K562 (cell line): Measurements from ENCODE around the gene TMEM143. TPM values are rescaled to one million over a fixed set of nuclear protein-coding genes. Genes with fewer than 3 reads are reported as not detected.
A peak's percentile ranks its signal among the peaks of the same experiment; 100 is the strongest.

Experiments used
- ADNP ChIP-seq: fragments of 200-800 bp; sonication (Bioruptor generic); IDR thresholded peaks from 2 replicates; pipeline ENCODE4 v1.6.1; 2016; ENCODE audit warnings: missing genetic modification characterization, missing compliant biosample characterization
- CHD2 ChIP-seq: IDR thresholded peaks from 2 replicates; pipeline ENCODE4 v1.6.1; 2011; ENCODE audit warnings: low read depth, low read length
- KAT7 ChIP-seq: sonication (generic); formaldehyde crosslinking; IDR thresholded peaks from 2 replicates; pipeline ENCODE4 v1.8.0; 2022; ENCODE audit warnings: missing genetic modification reagents, mild to moderate bottlenecking, borderline replicate concordance
- LEF1 ChIP-seq: fragments of 450-650 bp; IDR thresholded peaks from 2 replicates; pipeline ENCODE4 v1.6.1; 2016; ENCODE audit warnings: mild to moderate bottlenecking
- MEF2A ChIP-seq: IDR thresholded peaks from 2 replicates; pipeline ENCODE4 v1.6.1; 2011; ENCODE audit warnings: low read depth, mild to moderate bottlenecking, low read length, moderate library complexity; ENCODE audit not compliant: control insufficient read depth
- POLR2G ChIP-seq: fragments of 200-400 bp; formaldehyde crosslinking; IDR thresholded peaks from 2 replicates; pipeline ENCODE4 v1.6.1; 2017; ENCODE audit warnings: low read depth, mild to moderate bottlenecking, antibody characterized with exemption, low read length, moderate library complexity
- PPARD ChIP-seq: fragments of 250-450 bp; sonication (Bioruptor Pico); IDR thresholded peaks from 2 replicates; pipeline ENCODE4 v1.8.0; 2022; ENCODE audit warnings: inconsistent platforms, mild to moderate bottlenecking, moderate library complexity
- RERE ChIP-seq: sonication (generic); formaldehyde crosslinking; IDR thresholded peaks from 2 replicates; pipeline ENCODE4 v1.8.0; 2023; ENCODE audit warnings: missing genetic modification reagents, mild to moderate bottlenecking, borderline replicate concordance
- RHOXF2B ChIP-seq: fragments of 250-450 bp; sonication (Bioruptor Pico); conservative IDR thresholded peaks from 2 replicates; pipeline ENCODE4 v1.5.1; 2021
- SIN3A ChIP-seq, 2 experiments: fragments of 150-350 bp in 1 of 2; IDR thresholded peaks; 2 replicates each; pipeline ENCODE4 v1.6.1; 2011 to 2016; ENCODE audit warnings: borderline replicate concordance in 2 of 2, low read depth in 2 of 2, low read length in 2 of 2, mild to moderate bottlenecking in 2 of 2, moderate library complexity in 2 of 2; ENCODE audit not compliant: control insufficient read depth in 1 of 2
- TAL1 ChIP-seq: fragments of 450-650 bp; IDR thresholded peaks from 2 replicates; pipeline ENCODE4 v1.6.1; 2016; ENCODE audit warnings: mild to moderate bottlenecking
- THAP12 ChIP-seq: fragments of 250-450 bp; sonication (Bioruptor Pico); IDR thresholded peaks from 2 replicates; pipeline ENCODE4 v1.9.0; 2021; ENCODE audit warnings: mild to moderate bottlenecking, inconsistent platforms
- ZNF41 ChIP-seq: fragments of 250-450 bp; sonication (Bioruptor Pico); conservative IDR thresholded peaks from 2 replicates; pipeline ENCODE4 v1.4.0; 2020; ENCODE audit warnings: mild to moderate bottlenecking
- ZNF740 ChIP-seq, 3 experiments: fragments of 200-800 bp in 1 of 3; sonication (Bioruptor generic) in 1 of 3; sonication (generic) in 1 of 3; formaldehyde crosslinking in 1 of 3; IDR thresholded peaks; 2 replicates each; pipeline versions ENCODE4 v1.6.1 to v1.8.0; 2016 to 2022; ENCODE audit warnings: mild to moderate bottlenecking in 2 of 3, missing compliant biosample characterization in 2 of 3, missing genetic modification characterization in 2 of 3, missing genetic modification reagents in 1 of 3
- polyA plus RNA-seq, 8 experiments: library from polyadenylated mRNA; depleted of rRNA in 4 of 8; stranded (reverse) in 5 of 8; unstranded in 3 of 8; fragments of >200 nt; fragmentation: Nextera tagmentation in 2 of 8; fragmentation: Illumina TruSeq in 1 of 8; extraction: Ambion mirVana in 2 of 8; extraction: Trizol in 1 of 8; gene quantifications; 2 replicates each; pipeline versions ENCODE4 v1.2.1 to v1.2.3, GENCODE V29; 2011 to 2014; ENCODE audit warnings: inconsistent platforms in 1 of 8, missing spikeins in 1 of 8
- total RNA-seq, 7 experiments: library from RNA; depleted of rRNA in 6 of 7; stranded (reverse); fragments of >200 nt in 6 of 7; fragmentation: Illumina TruSeq in 2 of 7; extraction: Trizol in 2 of 7; gene quantifications; 2 replicates each; pipeline versions ENCODE4 v1.2.1 to v1.2.3, GENCODE V29; 2011 to 2021; ENCODE audit warnings: low replicate concordance in 1 of 7

TMEM143 gene
- total and polyA plus RNA-seq, 9 of the 15 experiments (the other 6 are each of a cell fraction or from before 2014, with no cell fraction given) = 0.66 to 8.8 (median 4.3) TPM

GRCh38 chr19:48390188-48391099 lies 26.7 kb upstream of the TMEM143 start (continued):
- no peak for TF ChIP-seq ADNP
- TF ChIP-seq ZNF41 (CRISPR knock-in tag) = no peak
- no peak for TF ChIP-seq TAL1
- no peak for TF ChIP-seq RERE (CRISPR knock-in tag)
- TF ChIP-seq RHOXF2B (CRISPR knock-in tag) = no peak
- no peak for TF ChIP-seq THAP12 (CRISPR knock-in tag)
- TF ChIP-seq ZNF740 (CRISPR knock-in tag; IDR thresholded peaks at IDR 0.05) = 0 out of 2 replicates have a peak, but pooled peaks have one; percentile 74
- no peak for TF ChIP-seq ZNF740 (tag; IDR thresholded peaks at IDR 0.05)
- TF ChIP-seq MEF2A = no peak
- TF ChIP-seq POLR2G = peak; percentile 75
- 0 out of 2 replicates have a peak, but pooled peaks have one; percentile 15 for TF ChIP-seq LEF1
- TF ChIP-seq CHD2 = no peak
- TF ChIP-seq SIN3A (IDR thresholded peaks at IDR 0.05; ENCODE audit: borderline replicate concordance in 2 of 2, control insufficient read depth in 1 of 2, low read depth in 2 of 2, low read length in 2 of 2) = peak; percentile 36 to 61; a peak in 2 of 4 replicates
- TF ChIP-seq KAT7 = peak; percentile 89; the same call in 1 of the 2 replicates
- TF ChIP-seq PPARD (CRISPR knock-in tag) = no peak
